HAP-1 (cell line): ENCODE results near the gene ATL3.

Experiments used
- DNase-seq, 2 experiments: peaks; one replicate each; pipeline ENCODE4 v3.0.0-alpha.2; 2016 to 2020; ENCODE audit warnings: low spot score in 2 of 2
- H3K27me3 ChIP-seq: fragments of 250-450 bp; sonication (Bioruptor Pico); 2 replicates; pipeline ENCODE4 v1.5.1; 2020; ENCODE audit warnings: low read depth, mild to moderate bottlenecking, moderate library complexity
- H3K36me3 ChIP-seq: fragments of 250-450 bp; sonication (Bioruptor Pico); replicated peaks from 2 replicates; pipeline ENCODE4 v1.5.1; 2020; ENCODE audit warnings: mild to moderate bottlenecking
- H3K4me1 ChIP-seq: fragments of 250-450 bp; sonication (Bioruptor Pico); 2 replicates; pipeline ENCODE4 v1.5.1; 2020; ENCODE audit warnings: mild to moderate bottlenecking
- H3K4me3 ChIP-seq: fragments of 250-450 bp; sonication (Bioruptor Pico); 2 replicates; pipeline ENCODE4 v1.5.1; 2020; ENCODE audit warnings: mild to moderate bottlenecking, moderate library complexity
- H3K9me3 ChIP-seq: fragments of 250-450 bp; sonication (Bioruptor Pico); 2 replicates; pipeline ENCODE4 v1.5.1; 2020; ENCODE audit warnings: mild to moderate bottlenecking, moderate library complexity
- in situ Hi-C: fragments of 300-500 bp; cut with MboI; formaldehyde crosslinking; loops from 3 replicates; pipeline ENCODE4 v1.14.3; 2020; ENCODE audit warnings: low sequenced_read_pairs, inconsistent platforms, mixed read lengths

Gene ATL3

GRCh38 chr11:63671322-63672155 is at the start of gene ATL3:
Gene ATL3, minus strand, starts transcription at chr11:63671376. Its CDS starts 41 bp downstream, at chr11:63671335.
- Histone ChIP-seq H3K27me3 (no peaks in the 10 kb centered on the region), H3K4me1 (peaks cover 21% of the 10 kb centered on the region), H3K4me3 (peak within 1 kb of the TSS; percentile 35), H3K36me3 (peaks cover 5% of the 10 kb centered on the region), H3K9me3 (no peaks in the 10 kb centered on the region)
- in situ Hi-C loops: loop anchor here (25.0 kb wide), 1 partner anchor 759 kb away; the partner anchor contains the start of gene CHRM1
- DNase-seq: peak; percentile 95 to 99

- no peak for DNase-seq
- H3K36me3 ChIP-seq: peaks cover 4% of the 10 kb centered on the region; the same call in 1 of the 2 replicates
- no peaks in the 10 kb centered on the region for H3K9me3 ChIP-seq
- H3K27me3 ChIP-seq: no peaks in the 10 kb centered on the region
- no peak overlapping the region for H3K4me3 ChIP-seq
- H3K4me1 ChIP-seq: peaks cover 8% of the 10 kb centered on the region
- in situ Hi-C loops: no loop called here
Measured at GRCh38 chr11:63720611-63721010, 49.4 kb upstream of the ATL3 start.

GRCh38 chr11:63719987-63720386 is 48.8 kb upstream of the ATL3 start:
- Histone ChIP-seq H3K36me3 (peaks cover 4% of the 10 kb centered on the region; the same call in 1 of the 2 replicates), H3K27me3 (no peaks in the 10 kb centered on the region), H3K9me3 (no peaks in the 10 kb centered on the region), H3K4me3 (no peak overlapping the region), H3K4me1 (peaks cover 4% of the 10 kb centered on the region)
- no peak for DNase-seq
- in situ Hi-C loops: no loop called here

- Histone ChIP-seq H3K27me3 (no peaks in the 10 kb centered on the region), H3K9me3 (no peaks in the 10 kb centered on the region), H3K4me3 (no peak overlapping the region), H3K36me3 (peaks cover 4% of the 10 kb centered on the region; the same call in 1 of the 2 replicates), H3K4me1 (no peaks in the 10 kb centered on the region)
- in situ Hi-C loops: no loop called here
- no peak for DNase-seq
Measured at GRCh38 chr11:63719001-63719400, 47.8 kb upstream of the ATL3 start.

- peaks cover 4% of the 10 kb centered on the region; the same call in 1 of the 2 replicates for H3K36me3 ChIP-seq
- no peaks in the 10 kb centered on the region for H3K27me3 ChIP-seq
- no peaks in the 10 kb centered on the region for H3K4me1 ChIP-seq
- in situ Hi-C loops: no loop called here
- no peak for DNase-seq
- no peaks in the 10 kb centered on the region for H3K9me3 ChIP-seq
- no peak overlapping the region for H3K4me3 ChIP-seq
Measured at GRCh38 chr11:63716046-63716445, 44.9 kb upstream of the ATL3 start.

- Histone ChIP-seq H3K36me3 (peaks cover 4% of the 10 kb centered on the region; the same call in 1 of the 2 replicates), H3K4me3 (no peak overlapping the region), H3K9me3 (no peaks in the 10 kb centered on the region), H3K4me1 (no peaks in the 10 kb centered on the region), H3K27me3 (no peaks in the 10 kb centered on the region)
- no peak for DNase-seq
- in situ Hi-C loops: no loop called here
Measured at GRCh38 chr11:63713766-63714165, 42.6 kb upstream of the ATL3 start.

GRCh38 chr11:63711838-63712237 is 40.7 kb upstream of the ATL3 start:
- no peak for DNase-seq
- Histone ChIP-seq H3K36me3 (peaks cover 4% of the 10 kb centered on the region; the same call in 1 of the 2 replicates), H3K9me3 (no peaks in the 10 kb centered on the region), H3K4me3 (no peak overlapping the region), H3K4me1 (no peaks in the 10 kb centered on the region), H3K27me3 (no peaks in the 10 kb centered on the region)
- in situ Hi-C loops: no loop called here

GRCh38 chr11:63710476-63711217 is 39.5 kb upstream of the ATL3 start:
- Histone ChIP-seq H3K27me3 (no peaks in the 10 kb centered on the region), H3K9me3 (no peaks in the 10 kb centered on the region), H3K4me1 (no peaks in the 10 kb centered on the region), H3K36me3 (no peaks in the 10 kb centered on the region; the same call in 1 of the 2 replicates), H3K4me3 (no peak overlapping the region)
- no peak for DNase-seq
- in situ Hi-C loops: no loop called here

GRCh38 chr11:63709336-63709884 is 38.2 kb upstream of the ATL3 start:
- Histone ChIP-seq H3K27me3 (no peaks in the 10 kb centered on the region), H3K4me3 (no peak overlapping the region), H3K36me3 (no peaks in the 10 kb centered on the region), H3K4me1 (no peaks in the 10 kb centered on the region), H3K9me3 (no peaks in the 10 kb centered on the region)
- no peak for DNase-seq
- in situ Hi-C loops: no loop called here

- in situ Hi-C loops: no loop called here
Measured at GRCh38 chr11:63708764-63709163, 37.6 kb upstream of the ATL3 start.

GRCh38 chr11:63705526-63705925 is 34.4 kb upstream of the ATL3 start:
- no peak overlapping the region for H3K4me3 ChIP-seq
- no peaks in the 10 kb centered on the region for H3K9me3 ChIP-seq
- no peaks in the 10 kb centered on the region for H3K4me1 ChIP-seq
- in situ Hi-C loops: no loop called here
- no peak for DNase-seq
- no peaks in the 10 kb centered on the region for H3K36me3 ChIP-seq
- H3K27me3 ChIP-seq: no peaks in the 10 kb centered on the region

More at GRCh38 chr11:63708764-63709163, 37.6 kb upstream of the ATL3 start:
- no peak overlapping the region for H3K4me3 ChIP-seq
- H3K27me3 ChIP-seq: no peaks in the 10 kb centered on the region
- no peaks in the 10 kb centered on the region for H3K4me1 ChIP-seq
- no peak for DNase-seq
- H3K9me3 ChIP-seq: no peaks in the 10 kb centered on the region
- H3K36me3 ChIP-seq: no peaks in the 10 kb centered on the region

- in situ Hi-C loops: no loop called here
- Histone ChIP-seq H3K4me3 (no peak overlapping the region), H3K36me3 (no peaks in the 10 kb centered on the region), H3K27me3 (no peaks in the 10 kb centered on the region), H3K9me3 (no peaks in the 10 kb centered on the region), H3K4me1 (peaks cover 19% of the 10 kb centered on the region)
- peak in 1 of 2 experiments; percentile 71 for DNase-seq
Measured at GRCh38 chr11:63699896-63700295, 28.7 kb upstream of the ATL3 start.

GRCh38 chr11:63698976-63699733 is 28.0 kb upstream of the ATL3 start:
- in situ Hi-C loops: no loop called here

More at GRCh38 chr11:63698976-63699733, 28.0 kb upstream of the ATL3 start:
- no peak overlapping the region for H3K4me3 ChIP-seq
- no peaks in the 10 kb centered on the region for H3K9me3 ChIP-seq
- no peaks in the 10 kb centered on the region for H3K36me3 ChIP-seq
- H3K4me1 ChIP-seq: peaks cover 19% of the 10 kb centered on the region
- peak; percentile 25 to 78 for DNase-seq
- H3K27me3 ChIP-seq: no peaks in the 10 kb centered on the region
